GM12878 (cell line): ENCODE data around the gene SMTNL2. TPM values are rescaled to one million over a fixed set of nuclear protein-coding genes. Genes with fewer than 3 reads are reported as not detected.

Experiments used
- ATAC-seq: fragments of 200-7000 bp; cut with Tn5 transposase; 3 replicates; pipeline ENCODE4 v1.9.1; 2020; ENCODE audit warnings: mild to moderate bottlenecking, moderate library complexity
- BruUV-seq: library from RNA; stranded (reverse); fragments of 400-500 nt; replicated peaks from 2 replicates; lab custom pipeline; 2021; lab: Mats Ljungman, UMichigan
- CTCF ChIA-PET: fragments of 300-600 bp; sonication (Branson Sonifier 250); formaldehyde crosslinking; extraction: SDS; loops from one replicate; lab custom pipeline; 2021; ENCODE audit warnings: inconsistent platforms; lab: Yijun Ruan, JAX
- POLR2A ChIA-PET: fragments of 350-600 bp; formaldehyde crosslinking; extraction: SDS; loops from one replicate; lab custom pipeline; 2021; ENCODE audit warnings: inconsistent platforms; lab: Charles Lee
- RAD21 ChIA-PET: fragments of 300-600 bp; sonication (Branson Sonifier 250); formaldehyde crosslinking; loops from one replicate; lab custom pipeline; 2023; ENCODE audit warnings: antibody characterized with exemption; ENCODE audit not compliant: unreplicated experiment; lab: Charles Lee
- SMC1A ChIA-PET: fragments of 300-600 bp; sonication (Branson Sonifier 250); formaldehyde crosslinking; loops from one replicate; lab custom pipeline; 2023; ENCODE audit not compliant: unreplicated experiment, uncharacterized antibody; lab: Charles Lee
- DNase-seq: peaks from one replicate; pipeline ENCODE4 v3.0.0-alpha.2; 2011; ENCODE audit warnings: low read depth, low spot score
- FAIRE-seq: peaks from 3 replicates; lab custom pipeline; 2011; peaks lifted over from hg19 to GRCh38; lab: Jason Lieb, UNC
- H2AFZ ChIP-seq: 2 replicates; pipeline ENCODE4 v1.6.0; 2011; ENCODE audit warnings: low read depth, low read length, control low read depth; ENCODE audit not compliant: control insufficient read depth
- H3K27ac ChIP-seq: 2 replicates; pipeline ENCODE4 v1.5.1; 2011; ENCODE audit warnings: control low read depth; ENCODE audit not compliant: control insufficient read depth, insufficient read depth
- H3K27me3 ChIP-seq, 2 experiments: replicated peaks in 1 of 2; 2 replicates each; pipeline versions ENCODE4 v1.6.0 to v1.6.1; 2011; ENCODE audit warnings: low read length in 1 of 2; ENCODE audit not compliant: control insufficient read depth in 2 of 2, insufficient read depth in 2 of 2
- H3K36me3 ChIP-seq, 2 experiments: 2 replicates each; pipeline ENCODE4 v1.5.1; 2011; ENCODE audit warnings: low read length in 1 of 2; ENCODE audit not compliant: control insufficient read depth in 2 of 2, insufficient read depth in 2 of 2
- H3K4me1 ChIP-seq: 2 replicates; pipeline ENCODE4 v1.6.1; 2011; ENCODE audit warnings: mild to moderate bottlenecking, low read length, moderate library complexity, mixed read lengths; ENCODE audit not compliant: control insufficient read depth, insufficient read depth
- H3K4me2 ChIP-seq: 2 replicates; pipeline ENCODE4 v1.6.0; 2011; ENCODE audit warnings: control low read depth; ENCODE audit not compliant: control insufficient read depth, insufficient read depth
- H3K4me3 ChIP-seq: fragments of 200-600 bp; sonication (generic); 2 replicates; pipeline ENCODE4 v1.5.1; 2016
- H3K79me2 ChIP-seq: 2 replicates; pipeline ENCODE4 v1.6.0; 2011; ENCODE audit warnings: low read length; ENCODE audit not compliant: control insufficient read depth, insufficient read depth
- H3K9ac ChIP-seq: 2 replicates; pipeline ENCODE4 v1.8.0; 2011; ENCODE audit warnings: low read length, control low read depth, mixed read lengths; ENCODE audit not compliant: control insufficient read depth, insufficient read depth
- H3K9me3 ChIP-seq: replicated peaks from 3 replicates; pipeline ENCODE4 v1.5.1; 2011; ENCODE audit warnings: mild to moderate bottlenecking, low read length; ENCODE audit not compliant: control insufficient read depth, insufficient read depth
- H4K20me1 ChIP-seq: 2 replicates; pipeline ENCODE4 v1.6.0; 2011; ENCODE audit not compliant: control insufficient read depth, insufficient read depth
- CREM ChIP-seq: IDR thresholded peaks from 2 replicates; pipeline ENCODE4 v1.6.1; 2014; ENCODE audit warnings: antibody characterized with exemption, low read depth
- SKIL ChIP-seq: fragments of 450-650 bp; IDR thresholded peaks from 2 replicates; pipeline ENCODE4 v1.6.1; 2017; ENCODE audit warnings: mild to moderate bottlenecking, low read depth, inconsistent platforms; ENCODE audit not compliant: poor library complexity, severe bottlenecking
- ZBTB11 ChIP-seq: fragments of 450-650 bp; formaldehyde crosslinking; IDR thresholded peaks from 2 replicates; pipeline ENCODE4 v1.5.0; 2022; ENCODE audit warnings: mild to moderate bottlenecking, missing genetic modification characterization
- WGBS: methylation state at CpG from one replicate; pipeline ENCODE4 v1.1.6; 2016; ENCODE audit warnings: low lambda C conversion rate; ENCODE audit not compliant: insufficient replicate concordance, insufficient coverage; ENCODE audit errors: missing lambda C conversion rate; 5-methylcytosine and 5-hydroxymethylcytosine counted together
- in situ Hi-C: fragments of 300-500 bp; cut with MboI; formaldehyde crosslinking; loops from 9 replicates; pipeline ENCODE4 v1.14.3; 2018; ENCODE audit warnings: mixed read lengths
- intact Hi-C: fragments of 100-400 bp; cut with micrococcal nuclease; formaldehyde crosslinking; loops from one replicate; pipeline ENCODE4 v1.14.2; 2022; ENCODE audit not compliant: unreplicated experiment
- polyA plus RNA-seq, 11 experiments: library from polyadenylated mRNA; depleted of rRNA in 4 of 11; unstranded in 6 of 11; stranded (reverse) in 5 of 11; fragments of >200 nt; fragmentation: Nextera tagmentation in 4 of 11; fragmentation: Illumina TruSeq in 1 of 11; extraction: Ambion mirVana in 4 of 11; extraction: Trizol in 1 of 11; gene quantifications; 1 replicate in 1 of 11; 2 replicates in 10 of 11; pipeline versions ENCODE4 v1.2.1 to v1.2.3, GENCODE V29; 2011 to 2016; ENCODE audit warnings: inconsistent platforms in 2 of 11, missing spikeins in 2 of 11, low read depth in 1 of 11
- total RNA-seq, 4 experiments: library from RNA; depleted of rRNA in 3 of 4; stranded (reverse); fragments of >200 nt in 3 of 4; fragmentation: Illumina TruSeq in 1 of 4; extraction: Trizol in 1 of 4; gene quantifications; 2 replicates each; pipeline versions ENCODE4 v1.2.1 to v1.2.3, GENCODE V29; 2013 to 2021

The SMTNL2 gene
- total and polyA plus RNA-seq, 10 of the 15 experiments (the other 5 are each of a cell fraction or from before 2014, with no cell fraction given), result not detected

GRCh38 chr17:4607773-4608187, 23.5 kb downstream of the SMTNL2 start:
- TF ChIP-seq CREM (no peak), SKIL (no peak), ZBTB11 (no peak)
- TF ChIP-seq, all 136 proteins: peak for 0
- ATAC-seq, result no peak
- no peaks in the 10 kb centered on the region for H3K4me1 ChIP-seq
- H3K9ac ChIP-seq, result no peak overlapping the region
- intact Hi-C loops, result no loop called here
- ChIA-PET CTCF (no interaction called here), POLR2A (interaction anchor here (1.0 kb wide), 1 partner anchor 187 kb away, joined by 3 read pairs; no protein-coding TSS in a partner anchor), RAD21 (no interaction called here), SMC1A (interaction anchor here (0.6 kb wide), 1 partner anchor 350 kb away, joined by 3 read pairs; no protein-coding TSS in a partner anchor)
- no peak for DNase-seq
- no peaks in the 10 kb centered on the region for H4K20me1 ChIP-seq
- H3K4me3 ChIP-seq, result no peak overlapping the region
- no peaks in the 10 kb centered on the region for H3K79me2 ChIP-seq
- in situ Hi-C loops, result no loop called here
- H2AFZ ChIP-seq, result no peak overlapping the region
- FAIRE-seq, result no peak
- no peaks in the 10 kb centered on the region for H3K9me3 ChIP-seq
- H3K27me3 ChIP-seq, result peaks cover 0 to 3% of the 10 kb centered on the region in 2 experiments; a peak in 2 of 4 replicates
- BruUV-seq, result no TSS peak
- no peaks in the 10 kb centered on the region for H3K36me3 ChIP-seq
- WGBS, result 21% methylated on average over 9 of the region's 9 CpGs
- H3K4me2 ChIP-seq, result no peak overlapping the region
- no peak overlapping the region for H3K27ac ChIP-seq
